A549 (cell line): ENCODE measurements around the gene PARD6G. TPM values are rescaled to one million over a fixed set of nuclear protein-coding genes. Genes with fewer than 3 reads are reported as not detected.

ENCODE experiments used
- ATAC-seq, 2 experiments: fragments of 200-7000 bp in 1 of 2; fragments of >200 bp in 1 of 2; cut with Nextera tagmentation in 1 of 2; cut with Tn5 transposase in 1 of 2; 3 replicates each; pipeline versions ENCODE4 v1.8.0 to v1.9.1; 2018 to 2020; ENCODE audit warnings: mild to moderate bottlenecking in 1 of 2, moderate library complexity in 1 of 2
- CTCF ChIA-PET: fragments of 300-600 bp; sonication (Branson Sonifier 250); formaldehyde crosslinking; extraction: SDS; loops from one replicate; lab custom pipeline; 2021; ENCODE audit warnings: antibody characterized with exemption, inconsistent platforms; lab: Yijun Ruan, JAX
- POLR2A ChIA-PET: fragments of 350-600 bp; formaldehyde crosslinking; extraction: SDS; loops from one replicate; lab custom pipeline; 2021; ENCODE audit warnings: antibody characterized with exemption, inconsistent platforms; lab: Yijun Ruan, JAX
- DNase-seq, 2 experiments: peaks; one replicate each; pipeline versions ENCODE4 v3.0.0 to v3.0.0-alpha.2; 2011 to 2016; ENCODE audit warnings: low read depth in 1 of 2, low spot score in 1 of 2
- FAIRE-seq: peaks from 2 replicates; lab custom pipeline; 2011; peaks lifted over from hg19 to GRCh38; lab: Jason Lieb, UNC
- H3K27ac ChIP-seq, 2 experiments: fragments of >200 bp; sonication (Bioruptor Twin); formaldehyde crosslinking; 3 replicates each; pipeline ENCODE4 v1.5.1; 2016 to 2017
- H3K4me1 ChIP-seq: fragments of >200 bp; sonication (Bioruptor Twin); formaldehyde crosslinking; 3 replicates; pipeline ENCODE4 v1.6.1; 2016
- H3K4me2 ChIP-seq: fragments of >200 bp; sonication (Bioruptor Twin); formaldehyde crosslinking; 3 replicates; pipeline ENCODE4 v1.6.1; 2016
- H3K4me3 ChIP-seq: fragments of >200 bp; sonication (Bioruptor Twin); formaldehyde crosslinking; 3 replicates; pipeline ENCODE4 v1.5.1; 2016
- H3K9me3 ChIP-seq: fragments of >200 bp; sonication (Bioruptor Twin); formaldehyde crosslinking; 3 replicates; pipeline ENCODE4 v1.6.1; 2016
- BCL3 ChIP-seq: fragments of >200 bp; sonication (Bioruptor Twin); formaldehyde crosslinking; IDR thresholded peaks from 3 replicates; pipeline ENCODE4 v1.6.1; 2016
- CBX2 ChIP-seq: fragments of 200-600 bp; sonication (generic); IDR thresholded peaks from 2 replicates; pipeline ENCODE4 v1.6.1; 2016; ENCODE audit warnings: low read depth, mild to moderate bottlenecking, borderline replicate concordance
- CBX8 ChIP-seq: fragments of 200-600 bp; sonication (generic); IDR thresholded peaks from 2 replicates; pipeline ENCODE4 v1.6.1; 2016
- CHD2 ChIP-seq: fragments of 150-350 bp; IDR thresholded peaks from 2 replicates; pipeline ENCODE4 v1.6.1; 2014; ENCODE audit warnings: low read length; ENCODE audit not compliant: partially characterized antibody
- EHF ChIP-seq: fragments of 250-450 bp; sonication (Bioruptor Pico); IDR thresholded peaks from 2 replicates; pipeline ENCODE4 v1.5.0; 2020; ENCODE audit warnings: mild to moderate bottlenecking
- EP300 ChIP-seq, 2 experiments: fragments of >200 bp; sonication (Bioruptor Twin); formaldehyde crosslinking; IDR thresholded peaks; 2 replicates in 1 of 2; 3 replicates in 1 of 2; pipeline ENCODE4 v1.6.1; 2016 to 2017
- FOSB ChIP-seq: fragments of 250-450 bp; sonication (Bioruptor Pico); IDR thresholded peaks from 2 replicates; pipeline ENCODE4 v1.5.0; 2020; ENCODE audit warnings: mild to moderate bottlenecking, moderate library complexity
- GATA3 ChIP-seq: IDR thresholded peaks from 2 replicates; pipeline ENCODE4 v1.6.1; 2012; ENCODE audit warnings: borderline replicate concordance
- HEYL ChIP-seq: fragments of 250-450 bp; sonication (Bioruptor Pico); IDR thresholded peaks from 2 replicates; pipeline ENCODE4 v1.8.0; 2021; ENCODE audit warnings: mild to moderate bottlenecking, moderate library complexity
- HMGXB4 ChIP-seq: fragments of 250-450 bp; sonication (Bioruptor Pico); IDR thresholded peaks from 2 replicates; pipeline ENCODE4 v1.5.0; 2021; ENCODE audit warnings: mild to moderate bottlenecking, moderate library complexity, borderline replicate concordance
- HOXB13 ChIP-seq: fragments of 250-450 bp; sonication (Bioruptor Pico); IDR thresholded peaks from 2 replicates; pipeline ENCODE4 v1.5.0; 2020; ENCODE audit warnings: low read depth, mild to moderate bottlenecking, moderate library complexity
- MAFK ChIP-seq: fragments of 450-650 bp; IDR thresholded peaks from 2 replicates; pipeline ENCODE4 v1.6.1; 2014; ENCODE audit not compliant: partially characterized antibody
- MAZ ChIP-seq: fragments of 150-350 bp; IDR thresholded peaks from 2 replicates; pipeline ENCODE4 v1.6.1; 2014; ENCODE audit warnings: antibody characterized with exemption, low read depth, low read length, borderline replicate concordance
- NPAS2 ChIP-seq: fragments of 250-450 bp; sonication (Bioruptor Pico); IDR thresholded peaks from 2 replicates; pipeline ENCODE4 v1.8.0; 2022; ENCODE audit warnings: mild to moderate bottlenecking, moderate library complexity, borderline replicate concordance
- PHF8 ChIP-seq: fragments of 200-600 bp; sonication (generic); IDR thresholded peaks from 2 replicates; pipeline ENCODE4 v1.6.1; 2016; ENCODE audit warnings: low read depth, mild to moderate bottlenecking, antibody characterized with exemption, moderate library complexity, borderline replicate concordance
- POLR2A ChIP-seq: IDR thresholded peaks from 2 replicates; pipeline ENCODE4 v1.6.1; 2012; ENCODE audit warnings: mild to moderate bottlenecking, low read length
- POLR2AphosphoS2 ChIP-seq: conservative IDR thresholded peaks from 2 replicates; pipeline ENCODE4 v1.6.1; 2012; ENCODE audit warnings: low read length, improper control_type of control experiment, inconsistent platforms
- RARB ChIP-seq: fragments of 250-450 bp; sonication (Bioruptor Pico); IDR thresholded peaks from 2 replicates; pipeline ENCODE4 v1.8.0; 2021; ENCODE audit warnings: mild to moderate bottlenecking, moderate library complexity
- RCOR1 ChIP-seq: fragments of 150-350 bp; IDR thresholded peaks from 2 replicates; pipeline ENCODE4 v1.6.1; 2014; ENCODE audit warnings: antibody characterized with exemption, low read length, low read depth
- RNF2 ChIP-seq: fragments of 200-600 bp; sonication (generic); IDR thresholded peaks from 2 replicates; pipeline ENCODE4 v1.6.1; 2016; ENCODE audit warnings: low read depth, mild to moderate bottlenecking, antibody characterized with exemption, moderate library complexity, borderline replicate concordance
- SMC3 ChIP-seq: fragments of >200 bp; sonication (Bioruptor Twin); formaldehyde crosslinking; IDR thresholded peaks from 3 replicates; pipeline ENCODE4 v1.6.1; 2018; ENCODE audit warnings: inconsistent platforms
- SREBF2 ChIP-seq: fragments of 450-650 bp; IDR thresholded peaks from 2 replicates; pipeline ENCODE4 v1.6.1; 2014; ENCODE audit warnings: mild to moderate bottlenecking, moderate library complexity
- ZFP36 ChIP-seq: fragments of 450-650 bp; IDR thresholded peaks from 2 replicates; pipeline ENCODE4 v1.6.1; 2014; ENCODE audit warnings: borderline replicate concordance; ENCODE audit not compliant: partially characterized antibody
- ZNF302 ChIP-seq: fragments of 250-450 bp; sonication (Bioruptor Pico); IDR thresholded peaks from 2 replicates; pipeline ENCODE4 v1.9.0; 2021; ENCODE audit warnings: inconsistent platforms, mild to moderate bottlenecking, moderate library complexity
- ZSCAN20 ChIP-seq: fragments of 250-450 bp; sonication (Bioruptor Pico); IDR thresholded peaks from 2 replicates; pipeline ENCODE4 v1.8.0; 2022; ENCODE audit warnings: mild to moderate bottlenecking, moderate library complexity
- WGBS: methylation state at CpG from one replicate; pipeline ENCODE4 v1.1.6; 2017; ENCODE audit errors: missing lambda C conversion rate; 5-methylcytosine and 5-hydroxymethylcytosine counted together
- polyA plus RNA-seq, 4 experiments: library from polyadenylated mRNA; depleted of rRNA in 3 of 4; stranded (reverse); fragments of >200 nt; fragmentation: RNase III in 1 of 4; extraction: RNeasy Plus Mini Kit Qiagen cat#74134 plus additional on column Dnase treatment in 1 of 4; gene quantifications; 2 replicates in 3 of 4; 3 replicates in 1 of 4; pipeline ENCODE4 v1.2.3, GENCODE V29; 2011 to 2017
- TF ChIP-seq, protein P1 (sequence below): IDR thresholded peaks from 2 replicates; pipeline ENCODE4 v1.6.1; 2012
- TF ChIP-seq, protein P2 (sequence below): fragments of 200-600 bp; sonication (generic); IDR thresholded peaks from 2 replicates; pipeline ENCODE4 v1.6.1; 2016; ENCODE audit warnings: antibody characterized with exemption, mild to moderate bottlenecking, moderate library complexity
- TF ChIP-seq, protein P3 (sequence below): fragments of >200 bp; sonication (Bioruptor Twin); formaldehyde crosslinking; IDR thresholded peaks from 2 replicates; pipeline ENCODE4 v1.6.1; 2016
- TF ChIP-seq, protein P4 (sequence below): IDR thresholded peaks from 2 replicates; pipeline ENCODE4 v1.6.1; 2012; ENCODE audit warnings: low read depth, borderline replicate concordance

PARD6G gene
- polyA plus RNA-seq, 2 of the 4 experiments (the other 2 are of a cell fraction), result 1.6 to 2.3 TPM

DNA sequence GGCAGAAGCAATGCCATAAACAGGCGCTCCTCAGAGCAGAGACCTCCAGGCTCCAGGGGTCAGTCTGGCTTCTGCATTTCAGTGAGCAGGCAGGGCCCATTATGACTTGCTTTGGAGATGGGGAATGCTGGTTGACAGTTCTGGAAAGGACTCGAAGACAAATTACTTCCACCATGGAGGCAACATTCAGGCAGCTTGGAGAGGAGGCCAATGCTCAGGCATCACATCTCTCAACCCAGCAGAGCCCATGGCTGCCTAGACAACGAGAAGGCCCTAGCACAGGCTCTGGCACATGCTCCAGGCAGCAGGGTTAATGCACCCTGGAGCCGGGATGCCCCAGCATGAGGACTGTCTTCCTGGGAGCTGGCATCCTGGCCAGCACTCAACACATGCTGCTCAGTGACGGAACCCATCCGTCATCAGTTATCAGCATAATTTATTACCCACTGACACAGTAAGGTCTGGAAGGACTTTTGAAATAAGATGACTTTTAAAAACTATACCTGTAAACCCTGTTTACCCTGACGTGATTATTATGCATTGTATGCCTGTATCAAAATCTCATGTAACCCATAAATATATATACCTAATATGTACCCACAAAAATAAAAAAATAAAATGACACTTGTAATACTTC, 85.4 kb downstream of the PARD6G start:
- H3K4me1 ChIP-seq, result no peaks in the 10 kb centered on the region
- no peak overlapping the region for H3K4me3 ChIP-seq
- H3K9me3 ChIP-seq, result no peaks in the 10 kb centered on the region
- CTCF ChIA-PET, result interaction anchor here (1.4 to 1.7 kb wide), 2 partner anchors 9 to 10 kb away, joined by 4 to 5 read pairs; no protein-coding TSS in a partner anchor
- no peak for ATAC-seq
- no peak for TF ChIP-seq BCL3
- TF ChIP-seq CBX8, result no peak
- no peak for TF ChIP-seq RNF2
- no peak for TF ChIP-seq EHF (CRISPR knock-in tag)
- TF ChIP-seq FOSB (CRISPR knock-in tag), result no peak
- no peak for TF ChIP-seq ZFP36
- TF ChIP-seq RCOR1, result no peak
- TF ChIP-seq MAFK, result no peak
- TF ChIP-seq ZNF302, result no peak
- no peak for TF ChIP-seq HOXB13
- no peak for TF ChIP-seq CBX2
- no peak for TF ChIP-seq EP300 (IDR thresholded peaks at IDR 0.05)
- TF ChIP-seq POLR2A, result no peak
- TF ChIP-seq, protein P1, sequence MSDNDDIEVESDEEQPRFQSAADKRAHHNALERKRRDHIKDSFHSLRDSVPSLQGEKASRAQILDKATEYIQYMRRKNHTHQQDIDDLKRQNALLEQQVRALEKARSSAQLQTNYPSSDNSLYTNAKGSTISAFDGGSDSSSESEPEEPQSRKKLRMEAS, result no peak
- TF ChIP-seq MAZ, result no peak
- TF ChIP-seq POLR2AphosphoS2, result no peak
- no peak for TF ChIP-seq ZSCAN20
- TF ChIP-seq, protein P2, sequence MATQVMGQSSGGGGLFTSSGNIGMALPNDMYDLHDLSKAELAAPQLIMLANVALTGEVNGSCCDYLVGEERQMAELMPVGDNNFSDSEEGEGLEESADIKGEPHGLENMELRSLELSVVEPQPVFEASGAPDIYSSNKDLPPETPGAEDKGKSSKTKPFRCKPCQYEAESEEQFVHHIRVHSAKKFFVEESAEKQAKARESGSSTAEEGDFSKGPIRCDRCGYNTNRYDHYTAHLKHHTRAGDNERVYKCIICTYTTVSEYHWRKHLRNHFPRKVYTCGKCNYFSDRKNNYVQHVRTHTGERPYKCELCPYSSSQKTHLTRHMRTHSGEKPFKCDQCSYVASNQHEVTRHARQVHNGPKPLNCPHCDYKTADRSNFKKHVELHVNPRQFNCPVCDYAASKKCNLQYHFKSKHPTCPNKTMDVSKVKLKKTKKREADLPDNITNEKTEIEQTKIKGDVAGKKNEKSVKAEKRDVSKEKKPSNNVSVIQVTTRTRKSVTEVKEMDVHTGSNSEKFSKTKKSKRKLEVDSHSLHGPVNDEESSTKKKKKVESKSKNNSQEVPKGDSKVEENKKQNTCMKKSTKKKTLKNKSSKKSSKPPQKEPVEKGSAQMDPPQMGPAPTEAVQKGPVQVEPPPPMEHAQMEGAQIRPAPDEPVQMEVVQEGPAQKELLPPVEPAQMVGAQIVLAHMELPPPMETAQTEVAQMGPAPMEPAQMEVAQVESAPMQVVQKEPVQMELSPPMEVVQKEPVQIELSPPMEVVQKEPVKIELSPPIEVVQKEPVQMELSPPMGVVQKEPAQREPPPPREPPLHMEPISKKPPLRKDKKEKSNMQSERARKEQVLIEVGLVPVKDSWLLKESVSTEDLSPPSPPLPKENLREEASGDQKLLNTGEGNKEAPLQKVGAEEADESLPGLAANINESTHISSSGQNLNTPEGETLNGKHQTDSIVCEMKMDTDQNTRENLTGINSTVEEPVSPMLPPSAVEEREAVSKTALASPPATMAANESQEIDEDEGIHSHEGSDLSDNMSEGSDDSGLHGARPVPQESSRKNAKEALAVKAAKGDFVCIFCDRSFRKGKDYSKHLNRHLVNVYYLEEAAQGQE, result no peak
- no peak for TF ChIP-seq CHD2
- H3K27ac ChIP-seq, result no peak overlapping the region
- FAIRE-seq, result no peak
- 90% methylated on average over 4 of the region's 7 CpGs for WGBS
- no peak for DNase-seq
- POLR2A ChIA-PET, result interaction anchor here (1.2 kb wide), 1 partner anchor 14 kb away, joined by 3 read pairs; no protein-coding TSS in a partner anchor
- no peak overlapping the region for H3K4me2 ChIP-seq

GRCh38 chr18:80159713-80160636, 87.3 kb downstream of the PARD6G start:
- FAIRE-seq, result no peak
- 95% methylated on average over 68 of the region's 109 CpGs for WGBS
- Histone ChIP-seq H3K4me2 (no peak overlapping the region), H3K27ac (no peak overlapping the region), H3K9me3 (no peaks in the 10 kb centered on the region), H3K4me3 (no peak overlapping the region), H3K4me1 (no peaks in the 10 kb centered on the region)
- CTCF ChIA-PET, result interaction anchor here (1.2 kb wide), 1 partner anchor 54 kb away, joined by 3 read pairs; no protein-coding TSS in a partner anchor
- no peak for DNase-seq
- POLR2A ChIA-PET, result no interaction called here
- no peak for ATAC-seq
- TF ChIP-seq CBX8 (no peak), HEYL (CRISPR knock-in tag) (no peak), RARB (no peak), PHF8 (no peak), SMC3 (no peak), HMGXB4 (no peak), RCOR1 (no peak), SREBF2 (no peak), GATA3 (no peak), NPAS2 (no peak), EHF (CRISPR knock-in tag) (no peak)
- TF ChIP-seq, protein P1, result no peak
- TF ChIP-seq, protein P3, sequence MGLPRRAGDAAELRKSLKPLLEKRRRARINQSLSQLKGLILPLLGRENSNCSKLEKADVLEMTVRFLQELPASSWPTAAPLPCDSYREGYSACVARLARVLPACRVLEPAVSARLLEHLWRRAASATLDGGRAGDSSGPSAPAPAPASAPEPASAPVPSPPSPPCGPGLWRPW, result no peak
- TF ChIP-seq, protein P4, sequence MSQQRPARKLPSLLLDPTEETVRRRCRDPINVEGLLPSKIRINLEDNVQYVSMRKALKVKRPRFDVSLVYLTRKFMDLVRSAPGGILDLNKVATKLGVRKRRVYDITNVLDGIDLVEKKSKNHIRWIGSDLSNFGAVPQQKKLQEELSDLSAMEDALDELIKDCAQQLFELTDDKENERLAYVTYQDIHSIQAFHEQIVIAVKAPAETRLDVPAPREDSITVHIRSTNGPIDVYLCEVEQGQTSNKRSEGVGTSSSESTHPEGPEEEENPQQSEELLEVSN, result no peak
